Testis (tissue), 2 donors: ENCODE data around the gene SHISA4.
"Not testable (repeated sequence)": the region's sequence is repeated elsewhere in the genome, so short reads cannot be mapped to it uniquely, and the experiment has no call there.

Source experiments
- POLR2A ChIP-seq: fragments of 450-650 bp; IDR thresholded peaks from one replicate; pipeline ENCODE4 v1.6.1; 2017; ENCODE audit warnings: antibody characterized with exemption, mild to moderate bottlenecking, moderate library complexity
- TF ChIP-seq, protein P1 (sequence below), 3 experiments: fragments of 450-650 bp in 2 of 3; fragments of 200-600 bp in 1 of 3; sonication (generic) in 1 of 3; IDR thresholded peaks; one replicate each; pipeline ENCODE4 v1.5.1; 2016 to 2019; ENCODE audit warnings: antibody characterized with exemption in 3 of 3, mild to moderate bottlenecking in 2 of 3, moderate library complexity in 1 of 3

- TF ChIP-seq, protein P1, sequence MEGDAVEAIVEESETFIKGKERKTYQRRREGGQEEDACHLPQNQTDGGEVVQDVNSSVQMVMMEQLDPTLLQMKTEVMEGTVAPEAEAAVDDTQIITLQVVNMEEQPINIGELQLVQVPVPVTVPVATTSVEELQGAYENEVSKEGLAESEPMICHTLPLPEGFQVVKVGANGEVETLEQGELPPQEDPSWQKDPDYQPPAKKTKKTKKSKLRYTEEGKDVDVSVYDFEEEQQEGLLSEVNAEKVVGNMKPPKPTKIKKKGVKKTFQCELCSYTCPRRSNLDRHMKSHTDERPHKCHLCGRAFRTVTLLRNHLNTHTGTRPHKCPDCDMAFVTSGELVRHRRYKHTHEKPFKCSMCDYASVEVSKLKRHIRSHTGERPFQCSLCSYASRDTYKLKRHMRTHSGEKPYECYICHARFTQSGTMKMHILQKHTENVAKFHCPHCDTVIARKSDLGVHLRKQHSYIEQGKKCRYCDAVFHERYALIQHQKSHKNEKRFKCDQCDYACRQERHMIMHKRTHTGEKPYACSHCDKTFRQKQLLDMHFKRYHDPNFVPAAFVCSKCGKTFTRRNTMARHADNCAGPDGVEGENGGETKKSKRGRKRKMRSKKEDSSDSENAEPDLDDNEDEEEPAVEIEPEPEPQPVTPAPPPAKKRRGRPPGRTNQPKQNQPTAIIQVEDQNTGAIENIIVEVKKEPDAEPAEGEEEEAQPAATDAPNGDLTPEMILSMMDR (IDR thresholded peaks at IDR 0.05), result not testable (repeated sequence)
- TF ChIP-seq POLR2A, result not testable (repeated sequence)
These were observed 12.3 kb downstream of the SHISA4 start for GRCh38 chr1:201901036-201901435.
